NCI-H460 (cell line): Measurements from ENCODE around the gene CRTC1. TPM values are rescaled to one million over a fixed set of nuclear protein-coding genes. Genes with fewer than 3 reads are reported as not detected.

ENCODE experiments used
- DNase-seq: peaks from one replicate; pipeline ENCODE4 v3.0.0-alpha.2; 2016; ENCODE audit warnings: low read depth; ENCODE audit errors: extremely low read depth
- polyA plus RNA-seq: library from polyadenylated mRNA; depleted of rRNA; stranded (reverse); fragments of >200 nt; gene quantifications from 2 replicates; pipeline ENCODE4 v1.2.3, GENCODE V29; 2014; cell fraction: nucleus; rRNA removed
- total RNA-seq: library from RNA; depleted of rRNA; stranded (reverse); fragments of >200 nt; shearing (Covaris generic); gene quantifications from 2 replicates; pipeline ENCODE4 v1.2.3, GENCODE V29; 2014; rRNA removed

The CRTC1 gene
- total RNA-seq: 2.9 and 3.2 TPM in 2 replicates
- polyA plus RNA-seq: 10.4 and 11.4 TPM in 2 replicates

GRCh38 chr19:18683109-18683957, at the start of gene CRTC1:
CRTC1 (plus strand) TSS chr19:18683680; CDS start chr19:18683703, 23 bp downstream.
- peak; percentile 80 for DNase-seq

- DNase-seq: no peak
These were observed 48.7 kb upstream of the CRTC1 start for GRCh38 chr19:18634612-18635297.

GRCh38 chr19:18635831-18636182, 47.7 kb upstream of the CRTC1 start:
- DNase-seq: no peak

- peak; percentile 92 for DNase-seq
These were observed 47.1 kb upstream of the CRTC1 start for GRCh38 chr19:18636183-18636968.

- no peak for DNase-seq
These were observed 46.4 kb upstream of the CRTC1 start, which contains the start of gene KLHL26 for GRCh38 chr19:18636969-18637629. KLHL26 (plus strand) TSS chr19:18637028; CDS start chr19:18637055, 27 bp downstream.

GRCh38 chr19:18637673-18638630, 45.5 kb upstream of the CRTC1 start:
- DNase-seq: no peak

GRCh38 chr19:18639706-18640243, 43.7 kb upstream of the CRTC1 start:
- no peak for DNase-seq

- DNase-seq: no peak
These were observed 39.1 kb upstream of the CRTC1 start for GRCh38 chr19:18644196-18645034.

- DNase-seq: no peak
These were observed 38.4 kb upstream of the CRTC1 start for GRCh38 chr19:18645035-18645511.

- DNase-seq: no peak
These were observed 36.7 kb upstream of the CRTC1 start for GRCh38 chr19:18646535-18647370.

GRCh38 chr19:18647371-18647767, 36.1 kb upstream of the CRTC1 start:
- no peak for DNase-seq

GRCh38 chr19:18647807-18648206, 35.7 kb upstream of the CRTC1 start:
- no peak for DNase-seq

GRCh38 chr19:18648973-18649315, 34.5 kb upstream of the CRTC1 start:
- no peak for DNase-seq

- peak; percentile 40 for DNase-seq
These were observed 34.0 kb upstream of the CRTC1 start for GRCh38 chr19:18649371-18650020.

- peak; percentile 78 for DNase-seq
These were observed 33.5 kb upstream of the CRTC1 start for GRCh38 chr19:18650021-18650390.

GRCh38 chr19:18650468-18651041, 32.9 kb upstream of the CRTC1 start:
- DNase-seq: peak; percentile 73
